GM21447 (cell line): ENCODE data around the gene C18orf63.
A peak's percentile ranks its signal among the peaks of the same experiment; 100 is the strongest.
"Not testable (repeated sequence)": the region's sequence is repeated elsewhere in the genome, so short reads cannot be mapped to it uniquely, and the experiment has no call there.

ENCODE experiments used
- ATAC-seq: cut with Tn5 transposase; IDR thresholded peaks from one replicate; pipeline ENCODE4 v1.9.1; 2021; ENCODE audit not compliant: unreplicated experiment

C18orf63 gene

DNA sequence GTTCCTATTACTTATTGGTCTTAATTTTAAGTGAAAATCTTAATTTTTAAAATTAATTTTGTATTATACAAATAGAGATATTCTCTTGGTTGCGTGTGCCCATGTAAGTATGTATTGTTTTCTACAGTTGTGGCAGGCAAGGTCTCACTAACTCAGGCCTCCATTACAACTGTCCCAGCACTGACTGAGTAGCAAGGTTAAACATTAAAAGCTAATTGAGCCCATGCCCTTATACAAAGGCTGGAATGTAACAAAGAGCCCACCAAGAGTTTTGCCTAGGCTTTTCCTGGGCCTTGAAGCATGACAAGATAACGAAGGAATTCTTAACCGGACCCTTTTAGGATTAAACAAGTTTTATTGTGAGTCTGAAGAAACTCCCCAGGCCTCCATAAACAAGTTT is 11.2 kb downstream of the C18orf63 start:
- not testable (repeated sequence) for ATAC-seq

- no peak for ATAC-seq
These were observed 12.6 kb downstream of the C18orf63 start for GRCh38 chr18:74328206-74328605.

DNA sequence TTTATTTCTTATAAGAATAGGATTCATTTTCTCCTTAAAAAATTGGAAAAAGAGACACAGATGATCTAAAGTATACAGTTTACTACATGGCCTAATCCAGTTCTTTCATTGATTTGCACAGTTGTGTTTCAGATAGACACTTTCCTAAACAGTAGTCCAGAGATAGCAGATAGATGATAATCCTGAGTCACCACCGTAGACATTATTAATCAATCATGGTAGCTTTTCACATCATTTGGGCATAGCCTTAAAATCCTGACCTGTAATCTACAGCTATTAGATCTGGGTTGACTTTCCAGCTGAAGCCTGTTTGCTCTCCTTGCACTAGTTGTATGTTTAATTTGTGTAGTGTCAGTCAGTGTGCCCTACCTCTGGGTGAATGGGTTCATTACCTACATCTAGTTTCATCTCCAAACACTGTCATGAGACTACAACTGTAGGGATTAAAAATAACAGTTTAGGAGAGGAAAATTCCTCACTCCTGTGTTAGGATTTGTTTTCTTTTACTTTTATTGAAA is 14.1 kb downstream of the C18orf63 start:
- no peak for ATAC-seq

- no peak for ATAC-seq
These were observed 15.8 kb downstream of the C18orf63 start for GRCh38 chr18:74331404-74331803.

DNA sequence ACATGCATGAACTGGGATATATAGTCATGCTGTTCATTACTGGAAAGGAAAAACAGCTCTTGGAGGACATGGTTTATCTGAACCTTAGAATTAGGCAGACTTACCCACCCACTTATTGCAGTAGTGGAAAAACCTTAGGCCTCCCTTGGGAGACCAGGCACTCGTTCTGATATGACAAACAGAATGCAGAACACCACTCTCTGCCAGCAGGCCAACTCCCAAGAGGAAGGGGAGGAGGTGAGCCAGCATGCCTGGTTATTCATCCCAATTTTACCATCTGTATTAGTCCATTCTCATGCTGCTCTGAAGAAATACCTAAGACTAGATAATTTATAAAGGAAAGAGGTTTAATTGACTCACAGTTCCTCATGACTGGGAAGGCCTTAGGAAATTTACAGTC is 17.5 kb downstream of the C18orf63 start:
- no peak for ATAC-seq

DNA sequence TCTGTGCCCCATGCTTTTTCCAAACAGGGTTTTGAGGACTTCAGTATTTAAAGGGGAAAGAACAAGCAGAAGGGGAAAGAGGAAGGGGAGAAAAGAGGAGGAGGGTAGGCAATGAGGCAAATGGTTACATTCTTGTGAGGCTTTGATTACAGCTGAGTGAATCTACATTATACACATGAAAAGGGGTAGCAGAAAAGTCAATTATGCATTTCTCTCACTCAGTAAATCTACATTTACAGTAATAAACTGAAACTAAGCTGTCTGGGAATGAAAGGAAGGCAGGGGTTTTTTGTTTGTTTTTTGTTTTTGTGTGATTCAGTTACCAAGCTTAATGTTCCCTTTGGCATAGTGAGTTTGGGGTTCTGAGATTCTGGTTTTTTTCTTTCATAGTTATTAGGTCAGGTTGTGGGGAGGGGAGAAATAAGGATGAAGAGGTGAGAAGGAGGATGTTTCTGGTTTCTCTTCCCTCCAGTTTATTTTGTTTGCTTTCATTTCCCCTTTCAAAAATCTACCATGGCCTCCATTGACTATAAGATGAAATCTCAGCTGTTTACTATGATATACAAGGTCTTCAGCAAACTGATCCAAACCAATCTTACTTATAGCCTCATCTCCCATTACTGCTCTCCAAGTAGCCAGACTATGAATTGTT is 18.7 kb downstream of the C18orf63 start:
- ATAC-seq, result peak; percentile 50

GRCh38 chr18:74336656-74337055 is 21.0 kb downstream of the C18orf63 start:
- ATAC-seq, result no peak

DNA sequence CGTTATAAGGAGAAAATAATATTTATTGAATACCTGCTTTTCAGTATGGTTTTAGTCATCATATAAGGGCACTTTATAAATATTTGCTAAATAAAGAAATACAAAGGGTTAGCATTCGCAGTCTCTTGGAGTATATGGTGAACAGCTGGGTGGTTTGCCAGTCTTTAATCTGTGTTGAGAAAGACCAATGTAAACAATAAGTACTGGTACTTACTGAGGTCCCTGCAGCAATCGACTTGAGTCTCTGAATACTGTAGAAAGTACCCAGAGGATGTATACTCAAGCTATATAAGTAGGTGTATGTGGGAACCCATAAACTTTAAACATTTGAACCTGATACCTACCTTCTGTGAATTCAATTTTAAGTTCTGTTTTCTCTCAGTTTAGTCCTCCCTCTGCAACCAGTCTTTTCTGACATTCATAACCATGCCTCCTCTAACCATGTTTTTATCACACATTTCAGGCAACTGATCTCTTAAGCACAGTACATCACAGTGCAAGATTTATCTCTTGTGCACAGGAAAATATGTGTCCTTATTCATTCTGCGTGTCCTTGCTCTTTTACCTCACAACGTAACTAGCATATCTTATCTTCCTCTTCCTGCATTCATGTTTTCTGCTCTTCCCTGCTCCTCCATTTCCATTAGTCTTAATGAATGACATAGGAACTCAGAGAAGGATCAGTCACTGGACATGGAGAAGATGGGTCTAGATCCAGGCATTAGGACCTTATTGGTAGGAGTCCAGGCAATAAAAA is 21.7 kb downstream of the C18orf63 start:
- ATAC-seq, result no peak

GRCh38 chr18:74337912-74338309 is 22.3 kb downstream of the C18orf63 start:
- ATAC-seq, result no peak

DNA sequence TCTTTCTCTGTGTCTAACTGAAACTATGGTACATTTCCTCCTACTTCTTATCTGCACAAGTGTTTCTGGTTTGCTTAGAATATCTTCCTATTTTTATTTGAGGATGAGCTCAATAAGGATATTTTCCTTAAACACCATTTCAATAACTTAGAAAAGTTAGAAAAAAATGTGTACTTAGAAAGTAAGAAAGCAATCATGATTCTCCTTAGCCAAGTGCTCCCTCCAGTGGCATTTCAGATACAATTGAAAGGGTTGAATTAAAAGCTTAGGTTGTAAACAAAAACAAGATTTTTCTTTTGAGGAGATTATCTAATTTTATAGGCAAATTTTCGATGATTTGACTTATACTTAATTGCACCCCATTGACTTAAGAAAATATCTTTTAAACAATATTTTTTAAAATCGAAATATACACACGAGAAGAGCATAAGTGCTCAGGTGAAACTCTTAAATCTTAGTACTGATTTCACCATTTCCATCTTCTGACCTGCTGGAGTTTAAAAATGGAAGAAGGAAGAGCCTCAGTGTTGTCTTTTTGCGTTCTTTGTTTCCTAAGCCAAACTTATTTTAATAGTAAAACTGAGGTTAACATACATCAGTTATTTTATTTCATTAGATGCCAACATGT is 26.9 kb downstream of the C18orf63 start:
- no peak for ATAC-seq

DNA sequence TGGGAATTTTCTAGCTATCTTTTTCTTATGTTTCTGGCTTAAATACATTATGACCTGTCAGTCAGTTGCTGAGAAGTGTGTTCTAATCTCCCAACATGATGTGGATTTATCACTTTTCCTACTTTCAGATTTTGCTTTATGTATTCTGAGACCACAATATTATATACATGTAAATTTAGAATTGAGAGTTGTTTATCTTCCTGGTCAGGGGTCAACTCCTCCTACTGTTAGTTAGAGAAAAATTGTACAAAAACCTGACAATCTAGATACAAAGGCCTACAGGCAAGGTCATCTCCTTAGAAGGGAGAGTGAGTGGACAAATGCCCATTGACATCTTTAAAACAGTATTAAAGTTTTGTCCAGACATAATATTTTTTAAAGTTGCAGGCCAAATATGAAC is 30.6 kb downstream of the C18orf63 start:
- no peak for ATAC-seq

GRCh38 chr18:74348581-74348980 is 32.9 kb downstream of the C18orf63 start:
- ATAC-seq, result no peak

GRCh38 chr18:74351354-74351753 is 35.7 kb downstream of the C18orf63 start:
- ATAC-seq, result peak; percentile 79

GRCh38 chr18:74353169-74353775 is 37.6 kb downstream of the C18orf63 start:
- peak; percentile 62 for ATAC-seq

- no peak for ATAC-seq
These were observed 41.3 kb downstream of the C18orf63 start for GRCh38 chr18:74356959-74357358.

- no peak for ATAC-seq
These were observed 45.4 kb downstream of the C18orf63 start for GRCh38 chr18:74360852-74361655.

- no peak for ATAC-seq
These were observed 52.3 kb downstream of the C18orf63 start for GRCh38 chr18:74367905-74368304.

DNA sequence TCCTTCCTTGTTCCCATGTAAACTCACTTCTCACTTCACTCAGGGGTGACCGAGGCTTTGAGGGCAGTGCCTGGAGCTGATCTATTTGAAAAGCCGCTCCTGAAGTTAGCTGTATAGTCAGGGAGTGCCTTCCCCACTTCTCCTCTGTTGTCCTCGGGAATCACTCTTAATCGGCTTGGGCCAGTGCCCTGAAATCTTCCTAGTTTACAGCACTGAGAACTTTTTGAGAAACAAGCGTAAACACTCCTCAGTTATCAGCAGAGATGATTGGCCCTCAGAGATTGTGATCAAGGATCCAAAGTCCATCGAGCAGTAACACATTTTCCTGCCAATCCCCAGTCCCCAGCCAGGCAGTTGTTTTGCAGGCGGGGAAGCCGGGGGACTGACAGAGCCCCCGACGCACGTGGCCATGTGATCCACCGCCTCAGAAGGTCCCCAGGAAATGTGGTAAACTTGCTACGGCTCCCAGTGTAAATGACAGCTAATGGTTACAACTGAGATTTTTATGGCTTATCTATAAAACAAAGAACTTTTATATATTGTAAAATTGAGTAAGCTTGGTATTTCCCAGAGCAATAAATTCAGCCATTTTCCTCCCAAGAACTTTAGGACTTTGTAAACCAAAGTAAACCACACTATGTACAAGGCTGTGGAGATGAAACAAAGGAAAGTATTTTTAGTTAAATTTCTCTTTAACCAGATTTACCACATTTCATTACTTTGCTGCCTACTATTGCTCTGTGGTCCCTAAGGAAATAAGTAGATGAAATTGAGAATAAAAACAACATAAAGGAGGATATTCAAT is 53.5 kb downstream of the C18orf63 start:
- ATAC-seq, result no peak

DNA sequence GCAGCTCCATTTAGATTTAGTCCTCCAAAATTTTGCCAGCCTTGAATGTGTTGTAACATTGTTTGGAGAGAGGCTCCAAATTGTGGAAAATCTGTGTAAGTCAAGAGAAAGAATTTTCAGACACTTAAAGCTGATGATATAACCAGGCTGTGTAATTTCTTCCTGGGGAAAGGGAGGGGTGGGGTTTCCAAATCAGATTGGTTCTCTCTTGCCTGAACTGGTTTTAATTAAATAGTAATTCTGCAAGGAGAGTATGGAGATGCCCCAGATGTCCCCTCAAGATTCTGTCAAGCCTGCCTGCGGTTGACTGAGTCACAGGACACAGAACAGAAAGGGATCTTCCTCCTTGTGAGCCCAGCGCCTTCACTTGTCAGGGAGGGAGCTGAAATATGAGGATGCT is 54.5 kb downstream of the C18orf63 start:
- no peak for ATAC-seq

GRCh38 chr18:74373428-74373827 is 57.8 kb downstream of the C18orf63 start:
- ATAC-seq, result no peak
